Endometrium (tissue), 2 donors: Measurements from ENCODE around the gene MDM2.
"Not testable (repeated sequence)": the region's sequence is repeated elsewhere in the genome, so short reads cannot be mapped to it uniquely, and the experiment has no call there.

ENCODE experiments used
- FAIRE-seq: peaks from 2 replicates; lab custom pipeline; 2012; peaks lifted over from hg19 to GRCh38; lab: Jason Lieb, UNC
- donor health status: control.
- donor health status: control.

MDM2 gene

GRCh38 chr12:68786929-68787328 lies 21.0 kb upstream of the MDM2 start:
- FAIRE-seq: no peak

- no peak for FAIRE-seq
These were observed 19.3 kb upstream of the MDM2 start for GRCh38 chr12:68788554-68789143.

DNA sequence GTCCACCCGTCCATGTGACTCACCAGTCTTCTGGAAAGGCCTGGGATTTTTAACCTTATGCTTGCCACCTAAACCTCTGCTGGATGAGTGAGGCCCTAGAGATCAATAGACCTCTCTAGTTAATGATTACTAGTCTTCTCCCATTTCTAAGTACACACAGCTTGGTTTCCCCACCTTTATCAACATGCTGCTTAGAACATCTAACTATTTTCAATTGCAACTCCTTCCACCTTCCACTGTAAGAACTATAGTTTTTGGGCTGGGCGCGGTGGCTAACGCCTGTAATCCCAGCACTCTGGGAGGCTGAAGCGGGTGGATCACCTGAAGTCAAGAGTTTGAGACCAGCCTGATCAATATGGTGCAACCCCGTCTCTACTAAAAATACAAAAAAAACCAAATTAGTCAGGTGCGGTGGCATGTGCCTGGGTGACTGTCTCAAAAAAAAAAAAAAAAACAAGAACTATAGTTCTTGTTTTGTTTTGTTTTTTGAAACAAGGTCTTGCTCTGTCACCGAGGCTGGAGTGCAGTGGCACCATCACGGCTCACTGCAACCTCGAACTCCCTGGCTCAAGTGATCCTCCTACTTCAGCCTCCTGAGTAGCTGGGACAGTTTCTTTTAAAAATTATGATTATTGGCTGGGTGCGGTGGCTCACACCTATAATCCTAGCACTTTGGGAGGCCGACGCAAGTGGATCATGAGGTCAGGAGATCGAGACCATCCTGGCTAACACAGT lies 18.7 kb upstream of the MDM2 start:
- FAIRE-seq: no peak

DNA sequence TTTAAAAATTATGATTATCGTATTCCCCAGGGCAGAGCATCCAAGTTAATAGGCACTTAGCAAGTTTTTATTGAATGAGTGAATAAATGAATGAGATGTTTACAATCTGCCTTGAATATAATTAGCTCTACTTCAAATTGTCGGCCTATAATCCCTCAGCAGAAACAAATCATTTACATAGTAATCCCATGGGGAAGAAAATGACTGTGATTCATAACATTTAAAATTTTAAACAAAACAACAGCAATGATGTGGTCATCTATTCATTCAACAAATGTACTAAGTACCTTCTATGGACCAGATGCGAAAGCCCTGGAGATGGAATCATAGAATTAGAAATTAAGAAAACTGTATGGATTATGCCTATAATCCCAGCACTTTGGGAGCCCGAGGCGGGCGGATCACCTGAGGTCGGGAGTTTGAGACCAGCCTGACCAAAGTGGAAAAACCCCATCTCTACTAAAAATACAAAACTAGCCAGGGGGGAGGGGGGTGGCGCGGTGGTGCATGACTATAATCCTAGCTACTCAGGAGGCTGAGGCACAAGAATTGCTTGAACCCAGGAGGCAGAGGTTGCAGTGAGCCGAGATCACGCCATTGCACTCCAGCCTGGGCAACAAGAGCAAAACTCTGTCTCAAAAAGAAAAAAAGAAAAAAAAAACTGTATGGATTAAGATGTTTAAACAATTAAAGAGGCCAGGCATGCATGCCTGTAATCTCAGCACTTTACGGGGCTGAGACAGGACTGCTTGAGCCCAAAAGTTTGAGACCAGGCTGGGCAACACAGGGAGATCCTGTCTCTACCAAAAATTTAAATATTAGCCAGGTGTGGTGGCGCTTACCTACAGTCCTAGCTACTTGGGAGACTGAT lies 17.7 kb upstream of the MDM2 start:
- no peak for FAIRE-seq

DNA sequence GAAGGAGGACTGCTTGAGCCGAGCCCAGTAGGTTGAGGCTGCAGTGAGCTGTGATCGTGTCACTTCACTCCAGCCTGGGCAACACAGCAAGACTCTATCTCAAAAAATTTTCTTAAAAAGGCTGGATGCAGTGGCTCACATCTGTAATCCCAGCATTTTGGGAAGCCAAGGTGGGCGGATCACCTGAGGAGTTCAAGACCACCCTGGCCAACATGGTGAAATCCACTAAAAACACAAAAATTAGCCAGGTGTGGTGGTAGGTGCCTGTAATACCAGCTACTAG lies 17.1 kb upstream of the MDM2 start:
- FAIRE-seq: no peak

- no peak for FAIRE-seq
These were observed 16.0 kb upstream of the MDM2 start for GRCh38 chr12:68791897-68792481.

- FAIRE-seq: no peak
These were observed 15.0 kb upstream of the MDM2 start for GRCh38 chr12:68792952-68793351.

- no peak for FAIRE-seq
These were observed 14.5 kb upstream of the MDM2 start for GRCh38 chr12:68793436-68793835.

GRCh38 chr12:68793975-68794652 lies 13.9 kb upstream of the MDM2 start:
- FAIRE-seq: no peak

DNA sequence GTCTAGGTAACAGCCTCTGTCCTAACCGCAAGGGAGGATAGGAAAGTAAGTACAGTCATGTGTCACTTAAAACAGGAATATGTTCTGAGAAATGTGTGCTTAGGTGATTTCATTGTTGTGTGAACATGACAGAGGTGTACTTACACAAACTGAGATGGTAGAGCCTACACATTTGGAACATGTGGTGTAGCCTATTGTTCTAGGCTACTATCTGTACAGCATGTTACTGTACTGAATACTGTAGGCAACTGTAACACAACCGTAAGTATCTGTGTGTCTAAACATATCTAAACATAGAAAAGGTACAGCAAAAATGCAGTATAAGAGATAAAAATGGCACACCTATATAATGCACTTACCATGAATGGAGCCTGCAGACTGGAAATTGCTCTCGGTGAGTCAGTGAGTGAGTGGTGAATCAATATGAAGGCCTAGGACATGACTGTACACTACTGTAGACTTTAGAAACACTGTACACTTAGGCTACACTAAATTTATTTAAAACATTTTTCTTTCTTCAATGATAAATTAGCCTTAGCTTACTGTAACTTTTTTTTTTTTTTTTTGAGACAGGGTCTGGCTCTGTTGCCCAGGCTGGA lies 13.2 kb upstream of the MDM2 start:
- no peak for FAIRE-seq

- no peak for FAIRE-seq
These were observed 11.6 kb upstream of the MDM2 start for GRCh38 chr12:68796399-68796798.

DNA sequence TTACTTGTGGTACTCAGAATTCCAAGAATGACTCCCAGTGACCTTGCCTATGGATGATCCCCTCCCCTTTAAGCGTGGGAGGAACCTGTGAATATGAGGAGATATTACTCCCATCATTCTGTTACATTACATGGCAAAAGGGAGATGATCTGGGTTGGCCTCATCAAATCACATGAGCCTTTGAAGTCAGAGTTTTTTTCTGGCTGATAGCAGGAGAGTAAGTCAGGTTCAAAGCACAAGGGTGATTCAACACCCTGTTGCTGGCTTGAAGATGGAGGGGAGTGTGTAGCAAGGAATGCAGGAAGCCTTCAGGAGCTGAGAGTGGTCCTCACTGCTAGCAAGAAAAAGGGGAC lies 9.1 kb upstream of the MDM2 start:
- FAIRE-seq: no peak

- FAIRE-seq: no peak
These were observed 7.7 kb upstream of the MDM2 start for GRCh38 chr12:68800294-68800693.

DNA sequence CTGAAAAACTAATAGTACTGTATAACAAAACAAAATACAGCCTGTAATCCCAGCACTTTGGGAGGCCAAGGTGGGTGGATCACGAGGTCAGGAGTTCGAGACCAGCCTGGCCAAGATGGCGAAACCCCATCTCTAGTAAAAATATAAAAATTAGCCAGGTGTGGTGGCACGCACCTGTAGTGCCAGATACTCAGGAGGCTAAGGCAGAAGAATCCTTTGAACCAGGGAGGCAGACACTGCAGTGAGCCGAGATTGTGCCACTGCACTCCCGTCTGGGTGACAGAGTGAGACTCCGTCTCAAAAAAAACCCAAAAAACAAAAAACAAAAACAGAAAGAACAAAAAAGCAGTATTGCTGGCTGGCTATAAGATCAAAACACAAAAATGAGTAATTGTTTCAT lies 6.9 kb upstream of the MDM2 start:
- not testable (repeated sequence) for FAIRE-seq

GRCh38 chr12:68802372-68802745 lies 5.6 kb upstream of the MDM2 start:
- FAIRE-seq: not testable (repeated sequence)

DNA sequence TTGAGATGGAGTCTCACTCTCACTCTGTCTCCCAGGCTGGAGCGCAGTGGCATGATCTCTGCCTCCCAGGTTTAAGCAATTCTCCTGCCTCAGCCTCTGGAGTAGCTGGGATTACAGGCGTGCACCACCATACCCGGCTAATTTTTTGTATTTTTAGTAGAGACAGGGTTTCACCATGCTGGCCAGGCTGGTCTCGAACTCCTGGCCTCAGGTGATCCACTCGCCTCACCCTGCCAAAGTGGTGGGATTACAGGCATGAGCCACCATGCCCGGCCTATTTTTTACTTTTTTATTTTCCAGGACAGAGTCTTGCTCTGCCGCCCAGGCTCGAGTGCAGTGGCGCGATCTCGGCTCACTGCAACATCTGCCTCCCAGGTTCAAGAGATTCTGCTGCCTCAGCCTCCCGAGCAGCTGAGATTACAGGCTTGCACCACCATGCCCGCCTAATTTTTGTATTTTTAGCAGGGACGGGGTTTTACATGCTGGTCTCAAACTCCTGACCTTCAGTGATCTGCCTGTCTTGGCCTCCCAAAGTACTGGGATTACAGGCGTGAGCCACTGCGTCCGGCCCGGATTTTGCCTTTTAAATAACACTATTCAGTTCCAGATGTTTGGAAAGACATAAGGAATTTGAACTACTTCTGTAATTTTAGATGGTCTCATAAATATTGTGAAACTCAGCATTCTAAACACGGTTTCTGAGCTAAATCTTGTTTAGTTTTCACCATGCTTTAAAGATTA lies 4.9 kb upstream of the MDM2 start:
- FAIRE-seq: not testable (repeated sequence)

DNA sequence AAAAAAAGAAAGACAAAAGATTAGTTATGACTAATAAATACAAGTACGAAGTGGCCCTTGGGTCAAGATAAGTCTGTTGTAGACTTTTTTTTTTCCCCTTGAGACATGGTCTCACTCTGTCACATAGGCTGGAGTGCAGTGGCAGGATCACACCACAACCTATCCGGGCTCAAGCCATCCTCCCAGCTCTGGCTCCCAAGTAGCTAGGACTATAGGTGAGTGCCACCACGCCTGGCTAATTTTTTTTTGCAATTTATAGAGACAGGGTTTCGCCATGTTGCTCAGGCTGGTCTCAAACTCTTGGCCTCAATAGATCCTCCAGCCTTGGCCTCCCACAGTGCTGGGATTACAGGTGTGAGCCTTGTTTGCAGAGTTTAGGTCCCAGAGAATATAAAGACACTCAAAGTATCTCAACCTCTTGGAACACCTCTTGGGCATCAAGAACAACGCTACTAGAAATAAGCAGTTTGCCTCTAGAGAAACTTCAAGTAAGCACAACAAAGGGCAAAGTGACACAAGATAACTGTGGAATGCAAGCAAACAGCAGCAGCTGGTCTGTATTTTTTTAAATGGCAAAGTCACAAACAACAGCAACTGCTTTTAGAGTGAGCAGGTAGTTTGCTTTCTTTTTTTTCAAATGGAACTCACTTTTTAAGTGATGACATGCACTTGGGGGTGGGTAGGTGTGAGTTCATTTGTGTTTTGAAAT lies 3.9 kb upstream of the MDM2 start:
- no peak for FAIRE-seq

- no peak for FAIRE-seq
These were observed 3.1 kb upstream of the MDM2 start for GRCh38 chr12:68804657-68805591.

- no peak for FAIRE-seq
These were observed 2.3 kb upstream of the MDM2 start for GRCh38 chr12:68805592-68806120.
